ENCODE results near the gene DYNC2H1.

GRCh38 chr11:103234974-103235373 lies 125.7 kb downstream of the DYNC2H1 start:
- TF ChIP-seq, protein P1, sequence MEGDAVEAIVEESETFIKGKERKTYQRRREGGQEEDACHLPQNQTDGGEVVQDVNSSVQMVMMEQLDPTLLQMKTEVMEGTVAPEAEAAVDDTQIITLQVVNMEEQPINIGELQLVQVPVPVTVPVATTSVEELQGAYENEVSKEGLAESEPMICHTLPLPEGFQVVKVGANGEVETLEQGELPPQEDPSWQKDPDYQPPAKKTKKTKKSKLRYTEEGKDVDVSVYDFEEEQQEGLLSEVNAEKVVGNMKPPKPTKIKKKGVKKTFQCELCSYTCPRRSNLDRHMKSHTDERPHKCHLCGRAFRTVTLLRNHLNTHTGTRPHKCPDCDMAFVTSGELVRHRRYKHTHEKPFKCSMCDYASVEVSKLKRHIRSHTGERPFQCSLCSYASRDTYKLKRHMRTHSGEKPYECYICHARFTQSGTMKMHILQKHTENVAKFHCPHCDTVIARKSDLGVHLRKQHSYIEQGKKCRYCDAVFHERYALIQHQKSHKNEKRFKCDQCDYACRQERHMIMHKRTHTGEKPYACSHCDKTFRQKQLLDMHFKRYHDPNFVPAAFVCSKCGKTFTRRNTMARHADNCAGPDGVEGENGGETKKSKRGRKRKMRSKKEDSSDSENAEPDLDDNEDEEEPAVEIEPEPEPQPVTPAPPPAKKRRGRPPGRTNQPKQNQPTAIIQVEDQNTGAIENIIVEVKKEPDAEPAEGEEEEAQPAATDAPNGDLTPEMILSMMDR (IDR thresholded peaks at IDR 0.05; ENCODE audit: low read depth, low read length) = no peak
- TF ChIP-seq EZH2phosphoT487 (IDR thresholded peaks at IDR 0.05; ENCODE audit: low read depth) = no peak
